Keratinocyte (primary cell): ENCODE results near the gene JOSD2. TPM values are rescaled to one million over a fixed set of nuclear protein-coding genes. Genes with fewer than 3 reads are reported as not detected.

ENCODE experiments used
- DNase-seq: peaks from one replicate; pipeline ENCODE4 v3.0.0-alpha.2; 2011; ENCODE audit warnings: low read depth, missing footprints, low spot score
- FAIRE-seq: peaks from 2 replicates; lab custom pipeline; 2011; peaks lifted over from hg19 to GRCh38; lab: Jason Lieb, UNC
- H2AFZ ChIP-seq: 2 replicates; pipeline ENCODE4 v1.6.0; 2012; ENCODE audit warnings: low read length, control low read depth, inconsistent platforms; ENCODE audit not compliant: control insufficient read depth
- H3K27ac ChIP-seq: 2 replicates; pipeline ENCODE4 v1.5.1; 2011; ENCODE audit warnings: low read length; ENCODE audit not compliant: control insufficient read depth, insufficient read depth
- H3K27me3 ChIP-seq: 3 replicates; pipeline ENCODE4 v1.6.0; 2011; ENCODE audit warnings: low read length; ENCODE audit not compliant: control insufficient read depth, insufficient read depth; ENCODE audit errors: extremely low read depth
- H3K36me3 ChIP-seq, 2 experiments: 2 replicates in 1 of 2; 3 replicates in 1 of 2; pipeline ENCODE4 v1.5.1; 2011; ENCODE audit warnings: low read length in 2 of 2, mild to moderate bottlenecking in 1 of 2; ENCODE audit not compliant: control insufficient read depth in 2 of 2, insufficient read depth in 2 of 2; ENCODE audit errors: extremely low read depth in 1 of 2
- H3K4me1 ChIP-seq: 3 replicates; pipeline ENCODE4 v1.5.1; 2011; ENCODE audit warnings: low read length; ENCODE audit not compliant: control insufficient read depth, insufficient read depth; ENCODE audit errors: extremely low read depth
- H3K4me2 ChIP-seq: 3 replicates; pipeline ENCODE4 v1.6.0; 2011; ENCODE audit warnings: low read depth, low read length; ENCODE audit not compliant: control insufficient read depth, insufficient read depth; ENCODE audit errors: extremely low read depth
- H3K4me3 ChIP-seq, 3 experiments: fragments of 200-600 bp in 1 of 3; sonication (generic) in 1 of 3; 2 replicates in 2 of 3; 3 replicates in 1 of 3; pipeline ENCODE4 v1.5.1; 2011 to 2016; ENCODE audit warnings: low read length in 3 of 3, mild to moderate bottlenecking in 3 of 3, control low read depth in 2 of 3, inconsistent platforms in 1 of 3, low read depth in 1 of 3, mixed read lengths in 1 of 3, mixed run types in 1 of 3, moderate library complexity in 1 of 3; ENCODE audit not compliant: control insufficient read depth in 2 of 3, insufficient read depth in 2 of 3; ENCODE audit errors: extremely low read depth in 1 of 3
- H3K79me2 ChIP-seq: 2 replicates; pipeline ENCODE4 v1.6.0; 2012; ENCODE audit warnings: low read length; ENCODE audit not compliant: control insufficient read depth, insufficient read depth
- H3K9ac ChIP-seq: 3 replicates; pipeline ENCODE4 v1.6.0; 2011; ENCODE audit warnings: low read length; ENCODE audit not compliant: control insufficient read depth, insufficient read depth; ENCODE audit errors: extremely low read depth
- H3K9me1 ChIP-seq: 3 replicates; pipeline ENCODE4 v1.6.0; 2011; ENCODE audit warnings: low read length; ENCODE audit not compliant: control insufficient read depth, insufficient read depth; ENCODE audit errors: extremely low read depth
- H3K9me3 ChIP-seq: 2 replicates; pipeline ENCODE4 v1.5.1; 2012; ENCODE audit warnings: low read depth, low read length; ENCODE audit not compliant: control insufficient read depth
- H4K20me1 ChIP-seq: 3 replicates; pipeline ENCODE4 v1.6.0; 2011; ENCODE audit warnings: low read length; ENCODE audit not compliant: control insufficient read depth, insufficient read depth; ENCODE audit errors: extremely low read depth
- EZH2 ChIP-seq: IDR thresholded peaks from one replicate; pipeline ENCODE4 v1.6.1; 2012; ENCODE audit warnings: inconsistent platforms, mild to moderate bottlenecking, low read length, moderate library complexity
- dilution Hi-C: fragments of 300-500 bp; cut with MboI; formaldehyde crosslinking; loops from one replicate; pipeline ENCODE4 v1.7.0; 2020; ENCODE audit warnings: low sequenced_read_pairs; ENCODE audit not compliant: extremely low pct_ligation_motif_present
- polyA plus RNA-seq, 5 experiments: library from polyadenylated mRNA; depleted of rRNA in 3 of 5; stranded (reverse) in 3 of 5; stranded (forward) in 1 of 5; unstranded in 1 of 5; fragments of >200 nt; gene quantifications; 1 replicate in 1 of 5; 2 replicates in 3 of 5; 3 replicates in 1 of 5; pipeline versions ENCODE4 v1.2.1 to v1.2.3, GENCODE V29; 2011 to 2012; ENCODE audit warnings: missing spikeins in 2 of 5, low read depth in 1 of 5, low replicate concordance in 1 of 5
- TF ChIP-seq, protein P1 (sequence below), 3 experiments: IDR thresholded peaks in 1 of 3; conservative IDR thresholded peaks in 1 of 3; optimal IDR thresholded peaks in 1 of 3; 2 replicates in 2 of 3; 3 replicates in 1 of 3; pipeline versions ENCODE3 to v1.5.1; 2011; ENCODE audit warnings: low read length in 3 of 3, mild to moderate bottlenecking in 3 of 3, moderate library complexity in 2 of 3, control low read depth in 1 of 3, inconsistent platforms in 1 of 3; ENCODE audit not compliant: insufficient read depth in 2 of 3; ENCODE audit errors: extremely low read depth in 1 of 3

JOSD2 gene
- polyA plus RNA-seq, 1 donor (not counting 4 experiments of a cell fraction or from before 2014, with no cell fraction given), result 18.7 TPM

DNA sequence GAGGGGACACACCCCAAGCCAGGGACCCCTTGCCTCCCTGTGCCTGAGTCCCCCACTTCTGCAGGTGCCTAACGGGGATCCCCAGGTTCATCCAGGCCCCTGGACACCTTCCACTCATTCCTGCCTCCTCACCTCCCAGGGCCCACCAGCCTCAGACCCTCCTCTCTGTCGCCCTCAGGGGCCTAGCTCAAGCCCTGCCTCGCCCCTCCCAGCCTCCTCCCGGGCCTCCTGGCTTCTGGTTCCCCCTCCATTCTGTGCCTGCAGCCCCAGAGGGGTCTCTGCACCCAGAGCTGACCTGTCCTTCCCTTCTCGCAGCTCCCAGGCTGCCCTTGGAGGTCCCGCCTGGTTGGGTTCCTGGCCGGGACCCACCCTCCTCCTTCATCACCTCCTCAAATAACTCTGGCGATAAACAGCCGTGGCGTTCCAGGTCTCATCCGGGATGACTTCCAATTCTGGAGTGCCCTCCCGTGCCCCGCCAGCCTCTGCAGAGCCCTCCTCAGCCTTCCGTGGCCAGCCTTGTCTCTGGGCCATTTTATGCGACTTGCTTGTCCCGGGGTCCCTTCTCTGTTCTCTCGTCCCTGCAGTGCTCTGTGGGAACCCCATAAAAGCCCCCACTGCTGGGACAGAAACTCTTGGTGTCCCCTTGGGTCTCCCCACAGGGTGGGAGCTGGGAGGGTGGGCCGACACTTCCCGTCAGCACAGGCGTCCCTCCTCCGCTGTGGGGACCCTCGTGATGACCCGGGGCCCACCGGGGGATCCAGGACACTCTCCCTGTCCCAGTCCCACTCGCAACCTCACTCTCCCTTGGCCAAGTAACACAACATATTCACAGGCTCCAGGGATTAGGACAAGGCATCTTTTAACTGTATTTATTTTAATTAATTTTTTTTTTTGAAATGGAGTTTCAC, 9.2 kb downstream of the JOSD2 start:
- Histone ChIP-seq H3K4me1 (no peaks in the 10 kb centered on the region), H4K20me1 (no peaks in the 10 kb centered on the region), H3K27me3 (peaks cover 5% of the 10 kb centered on the region), H3K27ac (no peak overlapping the region), H3K79me2 (no peaks in the 10 kb centered on the region), H3K4me2 (no peak overlapping the region), H3K9me1 (no peaks in the 10 kb centered on the region), H3K9ac (no peak overlapping the region), H2AFZ (no peak overlapping the region), H3K36me3 (peaks cover 0 to 1% of the 10 kb centered on the region in 2 experiments), H3K9me3 (no peaks in the 10 kb centered on the region), H3K4me3 (no peak overlapping the region)
- DNase-seq (no peak), FAIRE-seq (no peak)
- dilution Hi-C loops, result no loop called here
- TF ChIP-seq EZH2, result no peak
- TF ChIP-seq, protein P1, sequence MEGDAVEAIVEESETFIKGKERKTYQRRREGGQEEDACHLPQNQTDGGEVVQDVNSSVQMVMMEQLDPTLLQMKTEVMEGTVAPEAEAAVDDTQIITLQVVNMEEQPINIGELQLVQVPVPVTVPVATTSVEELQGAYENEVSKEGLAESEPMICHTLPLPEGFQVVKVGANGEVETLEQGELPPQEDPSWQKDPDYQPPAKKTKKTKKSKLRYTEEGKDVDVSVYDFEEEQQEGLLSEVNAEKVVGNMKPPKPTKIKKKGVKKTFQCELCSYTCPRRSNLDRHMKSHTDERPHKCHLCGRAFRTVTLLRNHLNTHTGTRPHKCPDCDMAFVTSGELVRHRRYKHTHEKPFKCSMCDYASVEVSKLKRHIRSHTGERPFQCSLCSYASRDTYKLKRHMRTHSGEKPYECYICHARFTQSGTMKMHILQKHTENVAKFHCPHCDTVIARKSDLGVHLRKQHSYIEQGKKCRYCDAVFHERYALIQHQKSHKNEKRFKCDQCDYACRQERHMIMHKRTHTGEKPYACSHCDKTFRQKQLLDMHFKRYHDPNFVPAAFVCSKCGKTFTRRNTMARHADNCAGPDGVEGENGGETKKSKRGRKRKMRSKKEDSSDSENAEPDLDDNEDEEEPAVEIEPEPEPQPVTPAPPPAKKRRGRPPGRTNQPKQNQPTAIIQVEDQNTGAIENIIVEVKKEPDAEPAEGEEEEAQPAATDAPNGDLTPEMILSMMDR (optimal IDR thresholded peaks at IDR 0.05 in 1 of 3, IDR thresholded peaks at IDR 0.05 in 1 of 3, conservative IDR thresholded peaks at IDR 0.05 in 1 of 3; ENCODE audit: extremely low read depth in 1 of 3, insufficient read depth in 2 of 3, low read length in 3 of 3), result no peak

DNA sequence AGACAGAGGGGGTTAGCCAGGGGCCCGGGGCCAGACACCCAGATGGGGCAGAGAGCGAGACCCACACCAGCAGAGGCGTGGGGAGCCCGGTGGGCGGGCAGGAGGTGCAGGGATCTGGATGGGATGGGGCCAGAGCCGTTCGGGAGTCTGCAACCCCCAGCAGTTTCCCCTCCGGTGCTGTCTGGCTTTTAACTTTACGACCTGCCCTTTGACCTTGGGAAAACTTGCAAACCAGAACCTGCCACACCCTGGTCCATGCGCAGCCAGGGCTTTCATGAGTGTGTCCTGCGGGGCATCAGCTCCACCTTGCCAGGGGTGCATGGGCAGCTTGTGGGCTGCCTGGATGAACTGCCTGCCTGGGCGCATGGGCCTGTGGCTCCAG, 9.8 kb downstream of the JOSD2 start:
- no peaks in the 10 kb centered on the region for H3K9me3 ChIP-seq
- peaks cover 5% of the 10 kb centered on the region for H3K27me3 ChIP-seq
- H3K9ac ChIP-seq, result no peak overlapping the region
- H4K20me1 ChIP-seq, result no peaks in the 10 kb centered on the region
- no peaks in the 10 kb centered on the region for H3K4me1 ChIP-seq
- DNase-seq (no peak), FAIRE-seq (no peak)
- no peak overlapping the region for H3K27ac ChIP-seq
- H3K9me1 ChIP-seq, result no peaks in the 10 kb centered on the region
- no peak overlapping the region for H2AFZ ChIP-seq
- dilution Hi-C loops, result no loop called here
- TF ChIP-seq, protein P1 (optimal IDR thresholded peaks at IDR 0.05 in 1 of 3, IDR thresholded peaks at IDR 0.05 in 1 of 3, conservative IDR thresholded peaks at IDR 0.05 in 1 of 3; ENCODE audit: extremely low read depth in 1 of 3, insufficient read depth in 2 of 3, low read length in 3 of 3), result no peak
- TF ChIP-seq EZH2, result no peak
- H3K79me2 ChIP-seq, result no peaks in the 10 kb centered on the region
- no peak overlapping the region for H3K4me3 ChIP-seq
- peaks cover 0 to 1% of the 10 kb centered on the region in 2 experiments for H3K36me3 ChIP-seq
- H3K4me2 ChIP-seq, result no peak overlapping the region
